Spinal cord (tissue), 10 donors: ENCODE data around the gene SLC29A2. TPM values are rescaled to one million over a fixed set of nuclear protein-coding genes. Genes with fewer than 3 reads are reported as not detected.
"Not testable (repeated sequence)": the region's sequence is repeated elsewhere in the genome, so short reads cannot be mapped to it uniquely, and the experiment has no call there.

ENCODE experiments used
- DNase-seq, 6 donors: peaks; one replicate each; pipeline versions ENCODE4 v3.0.0 to v3.0.0-alpha.2; 2013 to 2015; ENCODE audit warnings: low spot score in 6 of 6, low read depth in 4 of 6
- H3K27ac ChIP-seq: one replicate; pipeline ENCODE4 v1.5.1; 2013; ENCODE audit warnings: low read depth, low read length, control low read depth
- H3K27me3 ChIP-seq: one replicate; pipeline ENCODE4 v1.6.1; 2013; ENCODE audit warnings: low read length; ENCODE audit not compliant: control insufficient read depth, insufficient read depth
- H3K36me3 ChIP-seq: one replicate; pipeline ENCODE4 v1.6.1; 2013; ENCODE audit warnings: low read length; ENCODE audit not compliant: control insufficient read depth, insufficient read depth
- H3K4me1 ChIP-seq: one replicate; pipeline ENCODE4 v1.6.1; 2013; ENCODE audit warnings: low read length; ENCODE audit not compliant: control insufficient read depth, insufficient read depth
- H3K4me3 ChIP-seq: one replicate; pipeline ENCODE4 v1.5.1; 2013; ENCODE audit warnings: low read depth, low read length, control low read depth
- H3K9me3 ChIP-seq: one replicate; pipeline ENCODE4 v1.6.1; 2013; ENCODE audit warnings: low read length; ENCODE audit not compliant: control insufficient read depth, insufficient read depth
- WGBS: methylation state at CpG from one replicate; pipeline ENCODE4 v1.1.5; 2013; ENCODE audit warnings: missing lambda C conversion rate; ENCODE audit not compliant: insufficient coverage; 5-methylcytosine and 5-hydroxymethylcytosine counted together
- polyA plus RNA-seq, 2 donors: library from polyadenylated mRNA; unstranded; fragments of 120-200 nt; gene quantifications; one replicate each; pipeline ENCODE4 v1.2.1, GENCODE V29; 2013; ENCODE audit not compliant: insufficient read length in 2 of 2
- total RNA-seq, 2 donors: library from RNA; depleted of rRNA in 1 of 2; stranded (reverse); fragments of 120-200 nt in 1 of 2; fragments of >200 nt in 1 of 2; gene quantifications; one replicate each; pipeline versions ENCODE4 v1.2.3 to v1.2.4, GENCODE V29; 2013 to 2014
- donor health status: healthy.

SLC29A2 gene
- total and polyA plus RNA-seq, 4 donors: 1.5 to 11.0 (median 5.3) TPM

- no peak overlapping the region for H3K4me3 ChIP-seq
- H3K4me1 ChIP-seq: peaks cover 6% of the 10 kb centered on the region
- peak; percentile 72 to 96 (median 79) for DNase-seq
- H3K27me3 ChIP-seq: no peaks in the 10 kb centered on the region
- H3K36me3 ChIP-seq: no peaks in the 10 kb centered on the region
- WGBS: 4% methylated on average over 15 of the region's 20 CpGs
- no peak overlapping the region for H3K27ac ChIP-seq
- no peaks in the 10 kb centered on the region for H3K9me3 ChIP-seq
These were observed 14.9 kb upstream of the SLC29A2 start for GRCh38 chr11:66386171-66387069.

DNA sequence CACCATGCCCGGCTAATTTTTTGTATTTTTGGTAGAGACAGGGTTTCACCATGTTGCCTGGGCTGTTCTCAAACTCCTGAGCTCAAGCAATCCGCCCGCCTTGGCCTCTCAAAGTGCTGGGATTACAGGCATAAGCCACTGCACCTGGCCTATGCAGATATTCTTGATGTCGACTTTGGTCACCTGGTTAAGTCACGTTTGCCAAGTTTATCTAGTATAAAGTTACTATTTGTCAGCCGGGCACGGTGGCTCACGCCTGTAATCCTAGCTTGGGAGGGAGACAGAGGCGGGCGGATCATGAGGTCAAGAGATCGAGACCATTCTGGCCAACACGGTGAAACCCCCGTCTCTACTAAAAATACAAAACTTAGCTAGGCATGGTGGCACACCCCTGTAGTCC, 12.8 kb upstream of the SLC29A2 start:
- not testable (repeated sequence) for H3K27ac ChIP-seq, H3K4me3 ChIP-seq, H3K4me1 ChIP-seq, H3K9me3 ChIP-seq, H3K27me3 ChIP-seq, DNase-seq, H3K36me3 ChIP-seq
- WGBS: 98% methylated on average over 5 of the region's 13 CpGs

DNA sequence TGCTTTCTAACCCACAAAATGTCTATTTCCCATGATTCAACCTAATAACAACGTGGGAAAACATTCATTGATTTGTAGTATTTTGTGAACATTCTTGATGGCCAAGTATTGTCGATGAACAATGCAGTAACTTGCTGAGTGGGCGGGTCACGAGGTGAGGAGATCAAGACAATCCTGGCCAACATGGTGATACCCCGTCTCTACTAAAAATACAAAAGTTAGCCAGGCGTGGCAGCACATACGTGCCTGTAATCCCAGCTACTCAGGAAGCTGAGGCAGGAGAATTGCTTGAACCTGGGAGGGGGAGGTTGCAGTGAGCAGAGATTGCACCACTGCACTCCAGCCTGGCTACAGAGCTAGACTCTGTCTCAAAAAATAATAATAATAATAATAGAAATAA, 8.7 kb upstream of the SLC29A2 start:
- not testable (repeated sequence) for H3K4me1 ChIP-seq, H3K4me3 ChIP-seq, H3K9me3 ChIP-seq, H3K27me3 ChIP-seq, H3K36me3 ChIP-seq, DNase-seq, H3K27ac ChIP-seq
- 0% methylated on average over 2 of the region's 7 CpGs for WGBS

GRCh38 chr11:66373690-66374287, 2.2 kb upstream of the SLC29A2 start:
- H3K4me3 ChIP-seq, DNase-seq, H3K27ac ChIP-seq, H3K36me3 ChIP-seq, H3K27me3 ChIP-seq, H3K9me3 ChIP-seq: not testable (repeated sequence)
- 80% methylated on average over 7 of the region's 9 CpGs for WGBS
- H3K4me1 ChIP-seq: peaks cover 31% of the 10 kb centered on the region

DNA sequence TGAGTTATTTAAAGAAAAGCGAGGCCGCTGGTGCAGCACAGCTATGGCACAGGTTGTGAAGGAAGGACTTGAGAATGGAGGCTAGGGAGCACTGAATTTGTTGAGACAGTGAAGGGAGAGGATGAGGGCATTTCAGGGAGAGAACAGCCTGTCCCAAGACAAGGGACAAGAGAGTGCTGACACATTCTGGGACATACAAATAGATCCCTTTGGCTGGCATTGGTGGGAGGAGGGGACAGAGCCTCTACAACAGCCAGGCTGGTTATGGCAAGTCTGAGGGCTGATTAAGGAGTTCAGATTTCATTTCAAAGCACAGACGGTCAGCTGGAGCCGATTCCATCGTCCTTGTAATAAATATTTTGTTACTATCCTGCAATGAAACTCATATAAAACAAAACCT, 1.7 kb upstream of the SLC29A2 start:
- Histone ChIP-seq H3K4me3 (no peak overlapping the region), H3K27ac (no peak overlapping the region), H3K4me1 (peaks cover 31% of the 10 kb centered on the region), H3K9me3 (no peaks in the 10 kb centered on the region), H3K36me3 (peaks cover 14% of the 10 kb centered on the region), H3K27me3 (peaks cover 2% of the 10 kb centered on the region)
- no peak for DNase-seq
- 86% methylated on average over 1 of the region's 5 CpGs for WGBS

DNA sequence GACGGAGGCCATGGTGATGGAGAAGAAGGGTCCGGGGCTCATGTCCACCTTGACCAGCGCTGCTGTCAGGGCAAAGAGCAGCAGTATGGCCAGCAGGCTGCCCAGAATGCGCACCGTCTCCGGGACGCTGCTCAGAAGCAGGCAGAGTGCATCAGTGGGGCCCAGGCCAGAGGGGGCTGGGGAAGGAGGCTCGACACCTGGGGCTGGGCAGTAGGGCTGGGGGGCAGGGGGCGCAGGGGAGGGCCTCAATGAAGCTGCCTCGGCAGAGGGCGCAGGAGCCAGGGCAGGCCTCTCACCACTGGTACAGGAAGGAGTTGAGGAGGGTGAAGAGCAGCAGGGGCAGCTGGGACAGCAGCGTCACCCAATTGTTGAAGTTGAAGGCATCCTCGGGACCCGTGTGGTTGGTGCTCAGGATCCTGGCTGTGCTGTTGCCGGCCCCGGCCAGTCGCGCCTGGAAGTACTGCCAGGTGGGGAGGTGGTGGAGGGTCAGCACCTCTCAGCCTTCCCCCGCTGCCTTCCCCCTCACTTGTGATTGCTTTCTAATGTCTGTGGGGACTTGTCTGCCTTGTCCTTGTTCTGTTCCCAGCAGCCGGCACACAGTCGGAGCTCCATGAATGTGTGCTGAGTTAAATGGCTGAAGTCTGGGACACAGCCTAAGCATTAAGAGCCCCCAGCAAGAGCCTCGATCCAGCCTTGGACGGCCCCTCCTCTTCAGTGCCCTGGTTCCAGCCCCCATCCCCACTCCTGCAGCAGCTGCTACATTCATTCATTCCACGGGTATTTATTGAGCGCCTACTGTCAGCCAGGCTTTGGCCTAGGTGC, 2.3 kb downstream of the SLC29A2 start:
- 89% methylated on average over 21 of the region's 25 CpGs for WGBS
- H3K36me3 ChIP-seq: peaks cover 24% of the 10 kb centered on the region
- no peak overlapping the region for H3K4me3 ChIP-seq
- no peak for DNase-seq
- peaks cover 2% of the 10 kb centered on the region for H3K27me3 ChIP-seq
- peaks cover 31% of the 10 kb centered on the region for H3K4me1 ChIP-seq
- no peaks in the 10 kb centered on the region for H3K9me3 ChIP-seq
- H3K27ac ChIP-seq: no peak overlapping the region

DNA sequence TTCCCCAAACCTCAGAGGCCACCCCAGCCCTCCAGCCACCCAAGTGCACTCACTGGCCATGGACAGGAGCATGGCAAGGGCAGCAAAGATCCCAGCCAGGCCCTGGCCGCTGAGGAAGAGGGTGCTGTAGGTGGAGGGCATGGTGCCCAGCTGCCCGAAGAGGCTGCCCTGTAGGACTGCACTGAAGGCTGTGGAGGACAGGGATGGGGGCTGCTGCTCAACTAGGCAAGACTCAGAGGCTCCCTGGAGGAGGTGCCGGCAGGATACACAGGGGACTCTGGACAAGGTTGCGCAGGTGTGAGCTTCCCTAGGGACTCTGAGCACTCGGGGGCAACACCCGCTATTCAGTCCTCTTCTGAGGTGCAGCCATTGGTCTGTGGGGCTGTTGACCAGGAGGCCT, 3.1 kb downstream of the SLC29A2 start:
- peaks cover 2% of the 10 kb centered on the region for H3K27me3 ChIP-seq
- H3K4me1 ChIP-seq: peaks cover 31% of the 10 kb centered on the region
- no peak for DNase-seq
- no peak overlapping the region for H3K4me3 ChIP-seq
- 95% methylated on average over 6 of the region's 6 CpGs for WGBS
- H3K36me3 ChIP-seq: peaks cover 29% of the 10 kb centered on the region
- no peak overlapping the region for H3K27ac ChIP-seq
- no peaks in the 10 kb centered on the region for H3K9me3 ChIP-seq

DNA sequence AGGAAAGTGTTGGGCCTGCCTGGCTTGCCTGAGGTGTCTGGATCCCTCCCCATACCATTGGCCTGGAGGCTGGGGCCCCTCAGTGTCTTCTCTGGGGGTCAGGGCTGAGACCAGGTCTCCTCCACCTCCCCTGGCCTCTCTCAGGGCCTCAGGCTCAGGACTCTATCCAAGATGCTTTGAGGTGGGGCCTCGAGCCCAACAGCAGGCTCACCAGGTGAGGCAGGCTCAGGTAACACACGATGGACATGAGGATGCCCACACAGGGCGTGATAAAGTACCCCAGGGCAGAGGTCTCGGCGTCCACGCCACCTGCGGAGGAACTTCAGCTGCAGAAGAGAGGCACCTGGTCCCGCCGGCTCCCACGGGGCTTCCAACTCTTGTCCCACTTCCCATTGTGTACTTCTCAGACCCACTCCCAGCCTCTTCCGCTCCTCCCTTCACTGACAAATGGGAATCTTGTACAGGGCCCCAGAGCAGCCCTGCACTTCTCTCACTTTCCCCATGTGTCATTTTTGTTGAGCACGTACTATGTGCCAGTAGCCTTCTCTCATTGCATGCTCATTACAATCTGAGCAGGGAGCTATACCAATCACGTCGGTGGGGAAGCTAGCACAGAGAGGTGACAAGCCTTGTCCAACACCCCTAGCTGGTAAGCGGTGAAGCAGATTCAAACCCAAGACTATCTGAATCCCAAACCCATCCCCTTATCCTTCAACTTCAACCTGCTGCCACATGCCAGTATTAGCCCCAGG, 3.8 kb downstream of the SLC29A2 start:
- no peak overlapping the region for H3K4me3 ChIP-seq
- DNase-seq: no peak
- no peak overlapping the region for H3K27ac ChIP-seq
- H3K36me3 ChIP-seq: peaks cover 37% of the 10 kb centered on the region
- WGBS: 96% methylated on average over 15 of the region's 15 CpGs
- peaks cover 31% of the 10 kb centered on the region for H3K4me1 ChIP-seq
- H3K9me3 ChIP-seq: no peaks in the 10 kb centered on the region
- peaks cover 2% of the 10 kb centered on the region for H3K27me3 ChIP-seq

DNA sequence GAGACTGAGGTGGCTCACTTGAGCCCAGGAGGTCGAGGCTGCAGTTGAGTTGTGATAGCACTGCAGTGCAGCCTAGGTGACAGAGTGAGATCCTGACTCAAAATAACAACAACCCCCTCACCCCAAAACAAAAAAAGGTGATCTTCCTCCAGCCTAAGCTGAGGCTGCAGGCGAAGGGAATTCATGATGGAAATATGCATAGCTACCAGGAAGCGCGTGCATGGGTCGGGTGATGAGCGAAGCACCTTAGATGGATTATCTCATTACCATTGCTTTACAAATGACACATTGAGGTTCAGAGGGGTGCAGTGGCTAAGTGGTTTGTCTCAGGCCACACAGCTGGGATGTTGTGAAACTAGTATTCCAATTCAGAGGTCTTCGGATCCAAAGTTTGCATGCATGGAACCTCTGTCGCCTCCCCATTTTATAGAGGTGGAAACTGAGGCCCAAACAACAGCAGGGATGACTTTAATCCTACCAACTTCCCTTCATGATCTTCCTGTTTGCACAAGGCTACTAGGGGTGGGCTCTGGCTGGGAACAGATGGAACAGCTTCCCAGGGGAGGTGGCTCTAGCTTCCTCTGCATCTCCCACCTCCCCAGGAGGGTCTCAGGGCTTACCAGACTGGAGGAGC, 4.6 kb downstream of the SLC29A2 start:
- Histone ChIP-seq H3K9me3 (no peaks in the 10 kb centered on the region), H3K27ac (no peak overlapping the region), H3K4me3 (no peak overlapping the region), H3K4me1 (peaks cover 25% of the 10 kb centered on the region), H3K36me3 (peaks cover 42% of the 10 kb centered on the region), H3K27me3 (no peaks in the 10 kb centered on the region)
- DNase-seq: no peak
- WGBS: 86% methylated on average over 1 of the region's 8 CpGs
